ENCODE measurements around the gene TTC29. TPM values are rescaled to one million over a fixed set of nuclear protein-coding genes. Genes with fewer than 3 reads are reported as not detected.

The TTC29 gene
- total and polyA plus RNA-seq, 2 experiments from 2014 or later: not detected

DNA sequence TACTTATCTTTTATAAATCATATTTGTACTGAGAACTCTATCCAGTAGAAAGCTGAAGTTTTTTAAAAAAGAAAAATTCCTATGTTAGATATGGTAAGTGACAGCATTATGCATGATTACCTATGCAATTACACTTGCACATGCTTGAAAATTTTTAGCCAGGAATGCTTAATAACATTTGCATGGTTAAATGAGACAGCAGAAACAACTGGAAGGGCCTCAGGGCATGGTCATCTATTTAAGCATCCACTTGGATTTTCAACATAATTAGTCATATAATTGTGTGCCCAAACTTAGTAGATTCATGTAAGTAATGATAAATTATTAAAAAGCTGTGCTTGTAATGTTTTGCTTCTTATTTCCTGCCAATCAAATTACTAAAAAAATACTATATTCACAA, 151.9 kb downstream of the TTC29 start:
- no peak overlapping the region for H3K9ac ChIP-seq
- no peak overlapping the region for H2AFZ ChIP-seq
- no peaks in the 10 kb centered on the region for H3K27me3 ChIP-seq (replicated peaks; ENCODE audit: insufficient read depth)
- H3K4me2 ChIP-seq (ENCODE audit: unreplicated experiment): no peak overlapping the region
- no peaks in the 10 kb centered on the region for H3K9me2 ChIP-seq (ENCODE audit: insufficient read depth)
- no peaks in the 10 kb centered on the region for H3F3A ChIP-seq (ENCODE audit: insufficient read depth)
- no peaks in the 10 kb centered on the region for H3K79me2 ChIP-seq (ENCODE audit: insufficient read depth)
- H3K4me1 ChIP-seq (ENCODE audit: insufficient read depth): no peaks in the 10 kb centered on the region
- in situ Hi-C loops (cut with MboI): no loop called here
- H3K36me3 ChIP-seq (ENCODE audit: low read depth): no peaks in the 10 kb centered on the region
- no peaks in the 10 kb centered on the region for H4K20me1 ChIP-seq (ENCODE audit: insufficient read depth)
- TF ChIP-seq EZH2phosphoT487 (IDR thresholded peaks at IDR 0.05; ENCODE audit: insufficient read depth, low read depth) (no peak), EZH2 (IDR thresholded peaks at IDR 0.05; ENCODE audit: insufficient read depth, poor library complexity, severe bottlenecking) (no peak)
- DNase-seq: no peak
- no peaks in the 10 kb centered on the region for H3K9me3 ChIP-seq (ENCODE audit: low read depth)
- H3K27ac ChIP-seq: no peak overlapping the region
- no peak overlapping the region for H3K4me3 ChIP-seq

DNA sequence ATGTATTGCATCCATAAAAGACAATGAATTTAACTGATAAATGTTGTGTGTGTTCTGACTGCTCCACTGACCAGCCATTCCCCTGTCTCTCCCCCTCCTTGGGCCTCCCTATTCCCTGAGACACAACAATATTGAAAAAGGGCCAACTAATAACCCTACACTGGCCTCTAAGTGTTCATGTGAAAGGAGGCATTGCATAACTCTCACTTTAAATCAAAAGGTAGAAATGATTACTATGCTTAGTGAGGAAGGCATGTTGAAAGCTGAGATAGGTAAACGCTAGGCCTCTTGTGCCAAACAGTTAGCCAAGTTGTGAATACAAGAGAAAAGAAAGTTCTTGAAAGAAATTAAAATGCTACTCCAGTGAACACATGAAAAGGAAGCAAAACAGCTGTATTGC, 154.2 kb downstream of the TTC29 start:
- H3K36me3 ChIP-seq (ENCODE audit: low read depth): no peaks in the 10 kb centered on the region
- in situ Hi-C loops (cut with MboI): no loop called here
- no peaks in the 10 kb centered on the region for H3K9me3 ChIP-seq (ENCODE audit: low read depth)
- no peak overlapping the region for H3K27ac ChIP-seq
- no peak for DNase-seq
- no peak overlapping the region for H2AFZ ChIP-seq
- H3K9me2 ChIP-seq (ENCODE audit: insufficient read depth): no peaks in the 10 kb centered on the region
- H3K79me2 ChIP-seq (ENCODE audit: insufficient read depth): no peaks in the 10 kb centered on the region
- no peak overlapping the region for H3K4me2 ChIP-seq (ENCODE audit: unreplicated experiment)
- no peak overlapping the region for H3K9ac ChIP-seq
- no peak overlapping the region for H3K4me3 ChIP-seq
- no peaks in the 10 kb centered on the region for H4K20me1 ChIP-seq (ENCODE audit: insufficient read depth)
- WGBS, 2 experiments (ENCODE audit: low coverage in 1 of 2, low lambda C conversion rate in 2 of 2, missing lambda C conversion rate in 2 of 2): 16 to 22% methylated on average over 1 of the region's 1 CpG
- no peaks in the 10 kb centered on the region for H3F3A ChIP-seq (ENCODE audit: insufficient read depth)
- no peaks in the 10 kb centered on the region for H3K4me1 ChIP-seq (ENCODE audit: insufficient read depth)
- H3K27me3 ChIP-seq (replicated peaks; ENCODE audit: insufficient read depth): no peaks in the 10 kb centered on the region
- TF ChIP-seq EZH2phosphoT487 (IDR thresholded peaks at IDR 0.05; ENCODE audit: insufficient read depth, low read depth) (no peak), EZH2 (IDR thresholded peaks at IDR 0.05; ENCODE audit: insufficient read depth, poor library complexity, severe bottlenecking) (no peak)

DNA sequence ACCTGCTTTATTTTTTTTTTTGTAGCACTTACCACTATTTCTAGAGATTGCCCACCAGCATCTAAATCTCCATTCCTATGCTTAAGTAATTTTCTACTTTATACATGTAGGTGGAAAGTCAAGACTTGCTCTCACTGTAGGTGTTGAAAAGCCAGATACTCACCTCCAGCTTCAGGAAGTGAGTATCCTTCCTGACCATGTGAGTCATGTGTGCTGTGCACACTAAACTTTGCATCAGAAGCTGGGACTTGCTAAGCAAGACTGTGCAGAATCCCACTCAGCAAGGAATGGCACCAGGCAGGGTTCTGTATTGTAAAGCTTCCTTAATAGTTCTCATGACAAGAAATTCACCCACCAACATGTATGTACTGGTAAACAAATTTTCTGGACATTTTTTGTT, 155.1 kb downstream of the TTC29 start:
- H3F3A ChIP-seq (ENCODE audit: insufficient read depth): no peaks in the 10 kb centered on the region
- no peaks in the 10 kb centered on the region for H3K9me3 ChIP-seq (ENCODE audit: low read depth)
- H3K4me1 ChIP-seq (ENCODE audit: insufficient read depth): no peaks in the 10 kb centered on the region
- H3K4me2 ChIP-seq (ENCODE audit: unreplicated experiment): no peak overlapping the region
- no peaks in the 10 kb centered on the region for H3K79me2 ChIP-seq (ENCODE audit: insufficient read depth)
- H3K27ac ChIP-seq: no peak overlapping the region
- no peaks in the 10 kb centered on the region for H3K9me2 ChIP-seq (ENCODE audit: insufficient read depth)
- H3K36me3 ChIP-seq (ENCODE audit: low read depth): no peaks in the 10 kb centered on the region
- in situ Hi-C loops (cut with MboI): no loop called here
- H2AFZ ChIP-seq: no peak overlapping the region
- no peak overlapping the region for H3K9ac ChIP-seq
- DNase-seq: peak; percentile 2
- H3K4me3 ChIP-seq: no peak overlapping the region
- H4K20me1 ChIP-seq (ENCODE audit: insufficient read depth): no peaks in the 10 kb centered on the region
- TF ChIP-seq EZH2phosphoT487 (IDR thresholded peaks at IDR 0.05; ENCODE audit: insufficient read depth, low read depth) (no peak), EZH2 (IDR thresholded peaks at IDR 0.05; ENCODE audit: insufficient read depth, poor library complexity, severe bottlenecking) (no peak)
- H3K27me3 ChIP-seq (replicated peaks; ENCODE audit: insufficient read depth): no peaks in the 10 kb centered on the region

DNA sequence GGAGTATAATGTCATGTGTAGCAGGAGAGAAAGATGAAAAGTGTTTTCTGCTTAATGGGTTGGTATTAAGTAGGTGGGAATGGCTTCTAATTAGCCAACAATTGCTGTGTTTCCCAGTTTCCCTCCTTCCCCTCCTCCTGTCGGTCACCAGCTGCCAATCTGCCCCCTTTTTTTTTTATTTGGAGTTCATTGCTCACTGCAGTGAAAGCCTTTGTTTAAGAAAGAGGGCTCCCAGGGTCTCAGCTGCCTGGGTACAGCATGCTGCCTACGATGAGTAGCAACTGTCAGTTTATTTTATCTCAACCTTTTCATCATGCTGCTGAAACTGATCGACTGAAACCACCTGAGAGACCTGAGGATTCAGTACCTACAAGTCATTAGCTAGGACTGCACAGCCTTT, 157.9 kb downstream of the TTC29 start:
- H3K9me2 ChIP-seq (ENCODE audit: insufficient read depth): no peaks in the 10 kb centered on the region
- no peaks in the 10 kb centered on the region for H3K36me3 ChIP-seq (ENCODE audit: low read depth)
- in situ Hi-C loops (cut with MboI): no loop called here
- no peaks in the 10 kb centered on the region for H3K79me2 ChIP-seq (ENCODE audit: insufficient read depth)
- whole genome bisulfite sequencing, 2 experiments (ENCODE audit: low coverage in 1 of 2, low lambda C conversion rate in 2 of 2, missing lambda C conversion rate in 2 of 2): 4 to 6% methylated on average over 3 of the region's 3 CpGs
- no peaks in the 10 kb centered on the region for H4K20me1 ChIP-seq (ENCODE audit: insufficient read depth)
- H3K4me2 ChIP-seq (ENCODE audit: unreplicated experiment): no peak overlapping the region
- H2AFZ ChIP-seq: no peak overlapping the region
- H3K9me3 ChIP-seq (ENCODE audit: low read depth): no peaks in the 10 kb centered on the region
- H3K27ac ChIP-seq: no peak overlapping the region
- TF ChIP-seq EZH2phosphoT487 (IDR thresholded peaks at IDR 0.05; ENCODE audit: insufficient read depth, low read depth) (no peak), EZH2 (IDR thresholded peaks at IDR 0.05; ENCODE audit: insufficient read depth, poor library complexity, severe bottlenecking) (no peak)
- DNase-seq: no peak
- H3K9ac ChIP-seq: no peak overlapping the region
- no peaks in the 10 kb centered on the region for H3K4me1 ChIP-seq (ENCODE audit: insufficient read depth)
- no peaks in the 10 kb centered on the region for H3F3A ChIP-seq (ENCODE audit: insufficient read depth)
- no peaks in the 10 kb centered on the region for H3K27me3 ChIP-seq (replicated peaks; ENCODE audit: insufficient read depth)
- no peak overlapping the region for H3K4me3 ChIP-seq

DNA sequence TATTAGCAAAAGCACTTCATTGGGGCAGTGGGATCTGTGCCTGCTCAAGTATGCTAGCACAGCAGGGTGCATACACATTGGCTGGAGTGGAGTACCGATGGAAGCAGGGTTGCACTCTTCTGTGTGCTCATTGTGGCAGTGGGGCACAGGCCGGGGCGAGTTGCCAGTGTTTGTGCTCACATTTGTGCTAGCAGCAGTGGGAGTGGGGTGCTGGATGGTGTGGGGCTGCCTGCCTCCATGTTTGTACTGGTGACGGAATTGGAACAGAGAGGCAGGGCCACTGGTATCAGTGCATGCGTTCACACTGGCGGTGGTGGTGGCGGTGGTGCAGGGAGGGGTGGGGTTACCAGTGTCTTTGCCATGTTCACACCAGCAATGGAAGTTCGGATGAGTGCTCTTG, 169.0 kb downstream of the TTC29 start:
- no peaks in the 10 kb centered on the region for H3K27me3 ChIP-seq (replicated peaks; ENCODE audit: insufficient read depth)
- no peaks in the 10 kb centered on the region for H3K9me2 ChIP-seq (ENCODE audit: insufficient read depth)
- H3F3A ChIP-seq (ENCODE audit: insufficient read depth): no peaks in the 10 kb centered on the region
- no peak for DNase-seq
- H3K27ac ChIP-seq: no peak overlapping the region
- in situ Hi-C loops (cut with MboI): no loop called here
- no peak overlapping the region for H3K9ac ChIP-seq
- no peak for TF ChIP-seq EZH2phosphoT487 (IDR thresholded peaks at IDR 0.05; ENCODE audit: insufficient read depth, low read depth)
- TF ChIP-seq EZH2 (IDR thresholded peaks at IDR 0.05; ENCODE audit: insufficient read depth, poor library complexity, severe bottlenecking): no peak
- H3K79me2 ChIP-seq (ENCODE audit: insufficient read depth): no peaks in the 10 kb centered on the region
- H3K4me2 ChIP-seq (ENCODE audit: unreplicated experiment): no peak overlapping the region
- H3K36me3 ChIP-seq (ENCODE audit: low read depth): no peaks in the 10 kb centered on the region
- no peak overlapping the region for H3K4me3 ChIP-seq
- H4K20me1 ChIP-seq (ENCODE audit: insufficient read depth): no peaks in the 10 kb centered on the region
- H3K9me3 ChIP-seq (ENCODE audit: low read depth): no peaks in the 10 kb centered on the region
- no peaks in the 10 kb centered on the region for H3K4me1 ChIP-seq (ENCODE audit: insufficient read depth)
- 47 to 54% methylated on average over 8 of the region's 8 CpGs for WGBS, 2 experiments (ENCODE audit: low coverage in 1 of 2, low lambda C conversion rate in 2 of 2, missing lambda C conversion rate in 2 of 2)
- H2AFZ ChIP-seq: no peak overlapping the region

Data from GM23248 (cell line).